Neural progenitor cell (in vitro differentiated cells): Measurements from ENCODE around the gene CUL5.

Experiments used
- EZH2 ChIP-seq: fragments of 200-600 bp; sonication (generic); IDR thresholded peaks from 2 replicates; pipeline ENCODE4 v1.6.1; 2017; ENCODE audit warnings: antibody characterized with exemption, mild to moderate bottlenecking, moderate library complexity
- EZH2phosphoT487 ChIP-seq: fragments of 200-600 bp; sonication (generic); IDR thresholded peaks from 2 replicates; pipeline ENCODE4 v1.6.1; 2017; ENCODE audit warnings: antibody characterized with exemption
- TF ChIP-seq, protein P1 (sequence below): fragments of 200-600 bp; sonication (generic); IDR thresholded peaks from 2 replicates; pipeline ENCODE4 v1.5.1; 2017; ENCODE audit warnings: antibody characterized with exemption, mild to moderate bottlenecking

DNA sequence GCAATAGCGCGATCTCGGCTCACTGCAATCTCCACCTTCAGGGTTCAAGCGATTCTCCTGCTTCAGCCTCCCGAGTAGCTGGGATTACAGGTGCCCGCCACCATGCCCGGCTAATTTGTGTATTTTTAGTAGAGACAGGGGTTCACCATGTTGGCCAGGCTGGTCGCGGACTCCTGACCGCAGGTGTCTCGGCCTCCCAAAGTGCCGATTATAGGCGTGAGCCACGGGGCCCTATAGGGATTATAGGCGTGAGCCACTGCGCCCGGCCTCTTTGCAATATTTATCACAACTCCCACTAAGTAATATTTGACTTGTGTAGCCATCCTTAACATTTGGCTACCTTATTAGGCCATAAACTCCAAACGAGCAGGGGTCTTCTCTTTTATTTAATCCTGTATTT, 879 bp upstream of the CUL5 start:
- TF ChIP-seq, protein P1, sequence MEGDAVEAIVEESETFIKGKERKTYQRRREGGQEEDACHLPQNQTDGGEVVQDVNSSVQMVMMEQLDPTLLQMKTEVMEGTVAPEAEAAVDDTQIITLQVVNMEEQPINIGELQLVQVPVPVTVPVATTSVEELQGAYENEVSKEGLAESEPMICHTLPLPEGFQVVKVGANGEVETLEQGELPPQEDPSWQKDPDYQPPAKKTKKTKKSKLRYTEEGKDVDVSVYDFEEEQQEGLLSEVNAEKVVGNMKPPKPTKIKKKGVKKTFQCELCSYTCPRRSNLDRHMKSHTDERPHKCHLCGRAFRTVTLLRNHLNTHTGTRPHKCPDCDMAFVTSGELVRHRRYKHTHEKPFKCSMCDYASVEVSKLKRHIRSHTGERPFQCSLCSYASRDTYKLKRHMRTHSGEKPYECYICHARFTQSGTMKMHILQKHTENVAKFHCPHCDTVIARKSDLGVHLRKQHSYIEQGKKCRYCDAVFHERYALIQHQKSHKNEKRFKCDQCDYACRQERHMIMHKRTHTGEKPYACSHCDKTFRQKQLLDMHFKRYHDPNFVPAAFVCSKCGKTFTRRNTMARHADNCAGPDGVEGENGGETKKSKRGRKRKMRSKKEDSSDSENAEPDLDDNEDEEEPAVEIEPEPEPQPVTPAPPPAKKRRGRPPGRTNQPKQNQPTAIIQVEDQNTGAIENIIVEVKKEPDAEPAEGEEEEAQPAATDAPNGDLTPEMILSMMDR, result no peak
- TF ChIP-seq EZH2, result no peak
- TF ChIP-seq EZH2phosphoT487, result no peak
